IPS-18c (cell line): Measurements from ENCODE around the gene FAM83B.
"Not testable (repeated sequence)": the region's sequence is repeated elsewhere in the genome, so short reads cannot be mapped to it uniquely, and the experiment has no call there.

ENCODE experiments used
- H3K4me3 ChIP-seq: 2 replicates; pipeline ENCODE4 v1.7.0; 2013; ENCODE audit warnings: low read depth, mild to moderate bottlenecking, low read length, moderate library complexity; ENCODE audit not compliant: insufficient read depth
- H3K9me3 ChIP-seq: one replicate; pipeline ENCODE4 v1.6.1; 2013; ENCODE audit warnings: mild to moderate bottlenecking, low read length, moderate library complexity; ENCODE audit not compliant: control insufficient read depth, insufficient read depth

FAM83B gene

DNA sequence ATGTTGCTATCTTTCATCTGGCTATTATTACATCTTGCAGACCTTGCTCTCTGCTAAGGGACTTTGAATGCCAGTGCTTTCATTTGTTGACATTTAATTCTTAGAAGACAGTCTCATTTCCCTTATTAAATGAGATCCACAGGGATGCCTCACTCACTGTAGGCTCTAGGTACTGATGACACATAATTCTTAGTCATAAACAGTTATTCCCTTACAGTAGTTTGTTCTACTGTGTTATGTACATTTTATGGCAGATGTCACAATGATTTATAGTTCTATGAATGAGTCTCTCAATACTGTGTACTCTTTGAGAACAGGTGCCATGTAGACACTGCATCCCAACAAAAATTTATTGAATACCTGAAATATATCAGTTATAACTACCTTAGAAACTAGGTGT is 70.3 kb downstream of the FAM83B start:
- H3K9me3 ChIP-seq, result no peaks in the 10 kb centered on the region
- no peak overlapping the region for H3K4me3 ChIP-seq

DNA sequence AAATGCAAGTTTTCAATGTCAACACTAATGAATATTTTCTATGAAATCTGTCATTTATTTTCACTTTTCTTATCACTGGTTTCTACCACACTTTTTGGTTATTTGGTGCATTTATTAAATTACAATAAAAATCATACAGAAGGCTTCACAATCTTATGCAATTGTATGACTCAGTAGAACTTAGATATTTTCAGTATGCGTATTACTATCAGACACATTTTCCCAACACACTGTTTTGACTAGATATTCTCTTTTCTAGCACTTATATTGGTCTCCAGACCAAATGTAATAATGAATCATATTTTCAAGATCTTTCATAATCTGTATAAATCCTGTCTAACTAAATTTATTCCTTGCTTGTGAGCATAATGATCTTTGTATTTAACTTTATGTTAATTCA is 74.1 kb downstream of the FAM83B start:
- H3K9me3 ChIP-seq, result no peaks in the 10 kb centered on the region
- H3K4me3 ChIP-seq, result no peak overlapping the region

DNA sequence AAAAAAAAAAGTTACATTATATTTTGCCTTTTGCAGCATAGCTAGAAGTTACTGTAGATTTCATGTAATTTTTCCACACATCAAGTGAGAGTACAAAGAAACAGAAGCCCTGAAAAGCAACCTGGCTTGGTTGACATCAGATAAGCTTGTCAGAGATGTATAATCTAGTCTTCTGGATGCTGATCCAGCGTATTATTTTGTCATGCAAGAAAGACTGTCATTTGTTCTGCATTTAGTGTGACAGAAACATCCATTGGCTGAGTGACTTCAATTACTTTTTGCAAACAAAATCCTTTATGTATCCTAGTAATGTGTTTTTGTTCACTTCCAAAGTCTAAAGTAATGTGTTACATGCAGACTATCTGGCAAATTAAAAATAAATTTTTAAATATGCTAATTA is 75.3 kb downstream of the FAM83B start:
- Histone ChIP-seq H3K4me3 (no peak overlapping the region), H3K9me3 (no peaks in the 10 kb centered on the region)

DNA sequence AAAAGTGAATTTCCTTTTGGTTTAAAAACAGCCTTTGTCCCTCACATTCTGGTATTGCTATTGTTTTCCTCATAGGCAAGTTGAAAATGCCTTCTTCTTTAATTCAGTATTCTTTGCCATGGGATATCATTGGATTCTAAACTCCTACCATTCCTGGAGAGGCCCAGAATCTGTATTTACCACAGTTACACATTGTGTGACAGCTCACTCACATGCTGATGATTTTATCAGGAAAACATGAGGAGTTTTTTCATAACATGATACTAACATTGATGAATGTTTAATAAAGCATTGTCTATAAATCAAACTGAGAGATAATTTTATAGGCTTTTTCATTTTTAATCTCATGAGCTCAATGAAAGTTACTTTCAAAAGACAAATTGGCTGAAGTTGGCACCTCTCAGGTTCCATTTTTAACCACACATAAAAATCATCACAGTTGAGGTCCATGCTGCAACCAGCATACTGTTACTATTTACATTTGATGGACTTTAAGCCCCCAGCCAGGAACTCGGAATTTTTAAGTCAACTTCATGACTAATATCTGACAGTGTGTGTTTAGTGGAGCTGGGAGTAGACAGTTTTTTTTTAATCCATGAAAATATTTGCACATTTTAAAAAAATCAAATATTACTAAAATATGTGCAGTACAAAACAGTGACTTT is 82.8 kb downstream of the FAM83B start:
- Histone ChIP-seq H3K9me3 (no peaks in the 10 kb centered on the region), H3K4me3 (no peak overlapping the region)

DNA sequence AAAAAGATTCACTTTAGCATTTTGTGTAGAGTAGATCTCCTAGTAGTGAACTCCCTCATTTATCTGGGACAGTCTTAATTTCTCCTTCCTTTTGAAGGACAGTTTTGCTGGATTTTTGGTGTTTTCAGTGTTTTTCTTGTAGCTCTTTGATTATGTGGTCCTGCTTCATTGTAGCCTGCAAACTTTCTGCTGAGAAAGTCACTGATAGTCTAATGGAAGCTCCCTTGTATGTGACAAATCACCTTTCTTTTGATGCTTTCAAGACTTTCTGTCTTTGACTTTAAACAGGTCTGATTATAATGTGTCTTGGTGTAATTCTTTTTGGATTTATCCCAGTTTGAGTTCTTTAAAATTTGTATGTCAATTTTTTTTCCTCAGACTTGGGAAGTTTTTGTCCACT is 86.1 kb downstream of the FAM83B start:
- H3K9me3 ChIP-seq, result no peaks in the 10 kb centered on the region
- H3K4me3 ChIP-seq, result no peak overlapping the region

DNA sequence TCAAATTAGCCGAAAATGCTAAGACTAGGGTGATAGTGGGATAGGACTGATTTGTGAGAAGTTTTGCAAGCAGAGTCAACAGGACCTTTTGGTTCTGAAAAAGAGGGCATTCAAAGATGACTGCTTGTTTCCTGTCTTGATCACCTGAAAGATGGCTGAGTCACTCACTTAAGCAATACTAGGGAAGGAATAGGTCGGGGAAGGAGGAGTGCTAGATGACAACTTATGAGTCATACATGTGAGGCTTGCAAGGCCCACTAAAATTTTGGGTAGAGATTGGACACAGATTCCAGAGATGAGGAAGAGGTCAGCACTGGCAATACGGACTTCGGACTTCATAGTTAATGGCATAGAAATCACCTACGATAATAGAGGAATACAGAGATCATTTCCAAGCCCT is 89.2 kb downstream of the FAM83B start:
- Histone ChIP-seq H3K9me3 (no peaks in the 10 kb centered on the region), H3K4me3 (no peak overlapping the region)

DNA sequence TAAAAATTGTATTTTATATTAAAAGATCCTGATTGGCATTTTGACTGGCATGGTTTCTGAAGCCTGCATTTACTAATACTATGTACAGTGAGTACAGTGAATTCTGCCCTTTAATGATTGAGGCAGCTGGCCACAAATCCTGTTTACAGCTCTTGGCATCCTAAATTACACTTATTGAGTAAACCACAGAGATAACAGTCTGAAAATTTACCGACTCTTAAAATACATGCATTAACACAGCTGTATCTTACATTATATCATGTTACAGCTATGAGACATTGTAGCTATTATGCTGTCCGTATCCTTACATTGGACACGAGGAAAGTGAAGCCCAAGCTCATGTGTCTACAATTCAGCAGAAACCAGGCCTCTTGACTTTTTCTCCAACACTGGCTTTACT is 90.8 kb downstream of the FAM83B start:
- Histone ChIP-seq H3K9me3 (no peaks in the 10 kb centered on the region), H3K4me3 (no peak overlapping the region)

DNA sequence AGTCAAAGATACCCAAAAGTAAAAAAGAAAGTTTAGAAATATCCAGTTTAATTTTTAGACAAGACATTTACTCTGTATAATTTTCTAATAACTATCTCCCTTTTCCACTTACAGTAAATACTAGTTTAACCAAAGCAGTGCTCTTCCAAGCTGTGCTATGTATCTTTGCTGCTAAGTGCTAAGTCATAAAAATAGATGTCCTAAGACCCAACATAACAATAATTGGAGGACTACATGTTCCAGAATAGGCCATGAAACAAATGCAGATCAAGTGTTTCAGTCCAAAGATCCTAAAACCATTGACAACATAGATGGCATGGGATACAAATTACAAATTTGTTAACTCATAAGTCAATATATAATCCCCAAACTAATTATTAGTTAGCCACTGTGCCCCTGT is 111.1 kb downstream of the FAM83B start:
- no peak overlapping the region for H3K4me3 ChIP-seq
- H3K9me3 ChIP-seq, result no peaks in the 10 kb centered on the region

DNA sequence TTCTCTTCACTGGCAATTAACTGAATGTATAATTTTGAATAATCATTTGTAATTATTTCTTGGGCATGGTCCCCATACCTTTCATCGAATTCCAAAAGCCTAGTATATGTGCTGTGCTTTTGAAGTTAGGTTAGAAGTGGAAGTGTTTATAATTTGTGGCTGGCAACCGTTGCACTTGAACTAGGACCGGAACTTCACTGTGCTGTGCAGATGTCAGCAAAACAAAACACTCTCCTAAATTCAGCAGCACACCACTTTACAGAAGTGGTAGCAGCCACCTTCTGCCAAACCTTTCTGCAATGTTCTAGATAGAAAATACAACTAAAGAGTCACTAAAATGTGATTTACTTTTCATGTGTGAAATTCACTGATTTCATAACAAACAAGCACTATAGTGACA is 111.9 kb downstream of the FAM83B start:
- Histone ChIP-seq H3K4me3 (no peak overlapping the region), H3K9me3 (no peaks in the 10 kb centered on the region)

DNA sequence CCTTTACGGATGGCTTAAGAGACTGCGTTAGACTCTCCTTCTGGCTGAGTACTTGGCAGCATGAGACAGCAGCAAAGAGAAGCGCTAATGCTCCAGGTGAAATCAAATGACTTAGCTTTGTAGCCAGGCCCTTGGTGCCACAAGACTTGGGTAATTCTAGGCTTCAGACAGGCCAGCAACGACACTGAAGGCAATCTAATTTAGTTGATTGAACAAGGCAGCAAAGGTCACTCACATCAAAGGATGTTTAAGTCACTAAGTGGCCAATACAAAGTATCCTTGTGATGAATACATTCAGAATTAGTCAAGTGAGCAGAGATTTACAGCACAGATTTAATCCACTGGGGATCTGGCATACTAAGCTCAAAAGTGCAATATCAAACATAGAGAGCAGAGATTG is 113.2 kb downstream of the FAM83B start:
- no peaks in the 10 kb centered on the region for H3K9me3 ChIP-seq
- no peak overlapping the region for H3K4me3 ChIP-seq

DNA sequence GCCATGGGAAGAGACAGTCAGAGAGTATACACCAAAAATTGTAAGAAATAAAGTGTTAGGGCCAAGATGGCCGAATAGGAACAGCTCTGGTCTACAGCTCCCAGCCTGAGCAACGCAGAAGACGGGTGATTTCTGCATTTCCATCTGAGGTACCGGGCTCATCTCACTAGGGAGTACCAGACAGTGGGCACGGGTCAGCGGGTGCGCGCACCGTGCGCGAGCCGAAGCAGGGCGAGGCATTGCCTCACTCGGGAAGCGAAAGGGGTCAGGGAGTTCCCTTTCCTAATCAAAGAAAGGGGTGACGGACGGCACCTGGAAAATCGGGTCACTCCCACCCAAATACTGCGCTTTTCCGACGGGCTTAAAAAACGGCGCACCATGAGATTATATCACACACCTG is 114.8 kb downstream of the FAM83B start:
- not testable (repeated sequence) for H3K4me3 ChIP-seq, H3K9me3 ChIP-seq

DNA sequence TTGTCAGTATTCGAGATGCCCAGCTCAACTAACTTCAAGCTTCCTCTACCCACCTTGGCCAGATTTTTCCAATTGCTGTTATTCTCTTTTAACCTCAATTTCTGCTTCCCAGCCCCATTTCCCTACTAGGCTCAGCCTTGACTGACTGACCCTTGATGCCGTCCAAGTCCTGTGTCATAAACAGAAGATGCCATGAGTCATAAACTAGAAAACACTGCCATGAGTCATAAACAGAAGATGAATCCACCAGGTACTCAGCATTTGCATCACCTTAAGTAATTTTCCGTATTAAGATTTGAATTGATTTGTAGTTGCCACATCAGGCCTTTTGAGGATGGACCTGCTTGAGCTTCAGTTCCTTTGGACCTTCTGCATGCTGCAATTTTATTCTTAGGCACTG is 123.8 kb downstream of the FAM83B start:
- H3K4me3 ChIP-seq, result no peak overlapping the region
- no peaks in the 10 kb centered on the region for H3K9me3 ChIP-seq

DNA sequence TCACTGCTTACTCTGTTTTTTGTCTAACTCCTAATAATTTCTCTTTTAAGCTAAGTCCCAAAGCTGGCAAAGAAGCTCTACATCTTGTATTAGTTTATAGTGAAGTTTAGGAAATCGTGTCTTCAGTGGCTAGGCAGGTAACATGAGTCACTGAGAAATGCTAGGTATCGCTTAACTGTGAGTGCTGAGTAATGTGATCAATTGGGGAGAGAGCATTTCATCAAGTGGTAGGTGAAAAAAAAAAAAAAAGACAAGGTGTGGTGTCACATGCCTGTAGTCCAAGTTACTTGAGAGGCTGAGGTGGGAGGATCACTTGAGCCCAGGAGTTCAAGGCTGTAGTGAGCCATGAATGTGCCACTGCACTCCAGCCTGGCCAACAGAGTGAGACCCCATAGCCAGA is 125.3 kb downstream of the FAM83B start:
- no peak overlapping the region for H3K4me3 ChIP-seq

DNA sequence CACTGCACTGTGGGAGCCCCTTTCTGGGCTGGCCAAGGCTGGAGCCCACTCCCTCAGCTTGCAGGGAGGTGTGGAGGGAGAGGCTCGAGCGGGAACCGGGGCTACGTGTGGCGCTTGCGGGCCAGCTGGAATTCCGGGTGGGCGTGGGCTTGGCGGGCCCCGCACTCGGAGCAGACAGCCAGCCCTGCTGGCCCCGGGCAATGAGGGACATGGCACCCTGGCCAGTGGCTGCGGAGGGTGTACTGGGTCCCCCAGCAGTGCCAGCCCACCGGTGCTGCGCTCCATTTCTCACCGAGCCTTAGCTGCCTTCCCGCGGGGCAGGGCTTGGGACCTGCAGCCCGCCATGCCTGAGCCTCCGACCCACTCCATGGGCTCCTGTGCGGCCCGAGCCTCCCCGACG is 132.6 kb downstream of the FAM83B start:
- not testable (repeated sequence) for H3K9me3 ChIP-seq

More for the DNA sequence above, 125.3 kb downstream of the FAM83B start:
- H3K9me3 ChIP-seq, result no peaks in the 10 kb centered on the region

DNA sequence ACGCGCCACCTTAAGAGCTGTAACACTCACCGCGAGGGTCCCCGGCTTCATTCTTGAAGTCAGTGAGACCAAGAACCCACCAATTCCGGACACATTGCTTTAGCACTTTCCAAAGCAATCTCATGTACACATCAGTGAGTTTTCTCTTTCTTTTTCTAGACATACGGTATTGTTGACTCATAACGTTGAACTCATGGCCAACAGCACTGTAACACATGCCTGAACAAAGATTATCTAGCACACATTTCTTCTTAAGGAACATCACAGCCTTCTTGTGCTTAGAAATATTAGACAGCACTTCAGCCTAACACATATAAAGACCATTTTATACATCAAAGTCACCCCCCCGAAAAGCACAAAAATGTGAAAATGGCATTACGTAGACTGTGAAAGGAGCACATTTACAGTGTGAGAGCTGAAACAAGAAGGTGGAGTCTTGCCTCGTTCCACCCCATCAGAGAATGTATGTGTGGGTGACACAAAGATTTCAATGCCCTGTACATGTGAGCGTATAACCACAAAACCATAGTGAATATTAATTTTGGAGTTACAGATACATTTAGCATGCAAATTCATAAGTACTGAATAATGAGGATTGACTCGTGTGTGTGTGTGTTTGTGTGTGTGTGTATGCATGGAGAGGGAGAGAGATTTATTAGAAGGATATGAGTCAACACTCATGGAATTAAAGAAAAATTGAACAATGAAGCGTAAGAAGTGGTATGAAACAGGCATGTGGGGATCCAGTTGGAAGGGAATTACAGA is 134.1 kb downstream of the FAM83B start:
- Histone ChIP-seq H3K4me3 (no peak overlapping the region), H3K9me3 (no peaks in the 10 kb centered on the region)

More for the DNA sequence above, 132.6 kb downstream of the FAM83B start:
- not testable (repeated sequence) for H3K4me3 ChIP-seq

DNA sequence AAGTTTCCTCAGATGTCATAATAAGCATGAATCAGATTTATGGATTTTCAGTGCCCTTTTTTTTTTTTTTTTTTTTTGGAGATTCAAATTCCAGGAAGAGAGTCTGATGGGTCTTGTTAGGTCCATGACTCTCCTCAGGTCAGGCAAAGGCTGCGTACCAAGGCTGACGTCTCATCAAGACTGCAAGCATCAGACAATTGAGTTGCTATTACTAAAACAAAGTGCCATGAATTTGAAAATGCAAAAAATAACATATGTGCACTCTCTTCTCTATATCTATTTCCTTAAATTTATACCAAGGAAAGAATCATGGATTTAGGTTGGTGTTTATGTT is 134.7 kb downstream of the FAM83B start:
- no peaks in the 10 kb centered on the region for H3K9me3 ChIP-seq
- no peak overlapping the region for H3K4me3 ChIP-seq

DNA sequence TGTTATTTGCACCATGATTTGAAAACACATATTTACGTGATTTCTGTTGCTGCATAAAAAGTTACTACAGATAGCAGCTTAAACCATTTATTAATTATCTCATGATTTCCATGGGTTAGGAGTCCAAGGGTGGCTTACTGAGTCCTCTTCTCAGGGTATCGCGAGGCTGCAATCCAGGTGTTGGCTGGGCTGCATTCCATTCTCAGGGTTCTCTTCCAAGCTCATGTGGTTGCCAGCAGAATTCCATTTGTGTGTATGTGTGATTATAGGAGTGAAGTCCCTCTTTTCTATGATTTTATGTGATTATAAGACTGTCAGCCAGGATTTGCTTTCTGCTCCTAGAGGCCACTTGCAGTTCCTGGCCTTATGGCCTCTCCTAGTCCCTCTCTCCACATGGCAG is 135.1 kb downstream of the FAM83B start:
- Histone ChIP-seq H3K9me3 (no peaks in the 10 kb centered on the region), H3K4me3 (no peak overlapping the region)

DNA sequence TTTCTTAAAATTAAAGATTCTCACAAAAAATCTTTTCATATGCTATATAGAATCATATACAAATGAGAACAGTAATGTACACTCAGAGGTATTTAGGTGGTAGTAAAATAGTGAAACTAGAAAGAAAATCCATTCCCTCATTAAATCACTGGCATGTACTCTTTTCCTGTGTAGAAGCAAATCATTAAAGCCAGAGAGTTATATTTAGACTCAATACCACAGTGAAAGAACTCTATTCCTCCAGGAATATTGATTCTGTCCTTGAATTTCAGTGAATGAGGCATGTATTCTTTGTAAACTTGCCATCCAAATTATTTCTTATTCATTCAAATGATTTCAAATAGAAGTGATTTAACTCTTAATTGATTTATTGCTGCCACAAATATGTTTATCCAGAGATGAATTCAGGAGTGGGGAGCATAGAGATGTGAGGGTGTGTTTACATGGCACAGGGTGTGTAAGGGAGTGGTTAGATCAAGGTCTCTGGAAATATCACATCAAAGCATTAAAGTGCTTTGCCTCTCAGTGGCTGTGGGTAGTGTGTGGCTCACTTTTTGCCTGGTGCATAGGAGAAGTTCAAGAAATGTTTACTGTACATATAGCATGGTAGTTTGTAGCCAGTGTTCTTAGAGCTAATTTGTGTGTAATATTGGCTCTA is 141.2 kb downstream of the FAM83B start:
- H3K4me3 ChIP-seq, result no peak overlapping the region

More for the DNA sequence above, 141.2 kb downstream of the FAM83B start:
- no peaks in the 10 kb centered on the region for H3K9me3 ChIP-seq
